Fibroblast of skin of left quadriceps (primary cell): ENCODE results near the gene THAP3.
A peak's percentile ranks its signal among the peaks of the same experiment; 100 is the strongest.
"Not testable (repeated sequence)": the region's sequence is repeated elsewhere in the genome, so short reads cannot be mapped to it uniquely, and the experiment has no call there.

Experiments used
- DNase-seq, 2 experiments: peaks; one replicate each; pipeline ENCODE4 v3.0.0-alpha.2; 2013; ENCODE audit warnings: low read depth in 2 of 2

THAP3 gene

GRCh38 chr1:6591222-6591621 is 33.4 kb upstream of the THAP3 start:
- no peak for DNase-seq

- no peak for DNase-seq
Observed at GRCh38 chr1:6591644-6592043, 33.0 kb upstream of the THAP3 start.

GRCh38 chr1:6592441-6592840 is 32.2 kb upstream of the THAP3 start:
- DNase-seq = no peak

- DNase-seq = no peak
Observed at GRCh38 chr1:6592865-6593593, 31.6 kb upstream of the THAP3 start.

GRCh38 chr1:6593810-6594209 is 30.9 kb upstream of the THAP3 start:
- no peak for DNase-seq

GRCh38 chr1:6594977-6595740 is 29.5 kb upstream of the THAP3 start:
- no peak for DNase-seq

GRCh38 chr1:6596351-6596750 is 28.3 kb upstream of the THAP3 start:
- DNase-seq = no peak

GRCh38 chr1:6596886-6597776 is 27.5 kb upstream of the THAP3 start:
- no peak for DNase-seq

- DNase-seq = no peak
Observed at GRCh38 chr1:6597777-6598131, 26.9 kb upstream of the THAP3 start.

- DNase-seq = no peak
Observed at GRCh38 chr1:6599141-6599975, 25.3 kb upstream of the THAP3 start.

- not testable (repeated sequence) for DNase-seq
Observed at GRCh38 chr1:6599991-6600390, 24.7 kb upstream of the THAP3 start.

GRCh38 chr1:6600410-6601048 is 24.1 kb upstream of the THAP3 start:
- DNase-seq = no peak

GRCh38 chr1:6601049-6601922 is 23.4 kb upstream of the THAP3 start:
- DNase-seq = peak; percentile 65 to 69

- DNase-seq = no peak
Observed at GRCh38 chr1:6601923-6602668, 22.6 kb upstream of the THAP3 start.

GRCh38 chr1:6602669-6603237 is 21.9 kb upstream of the THAP3 start, which contains the start of gene KLHL21:
TSS of gene KLHL21 (minus strand) at chr1:6602869. CDS start at chr1:6602817, 52 bp downstream.
- DNase-seq = peak; percentile 75 to 76

- peak; percentile 60 to 62 for DNase-seq
Observed at GRCh38 chr1:6603238-6603914, 21.3 kb upstream of the THAP3 start.

- peak; percentile 77 to 78 for DNase-seq
Observed at GRCh38 chr1:6603915-6604558, 20.6 kb upstream of the THAP3 start.
